ENCODE measurements around the gene CDKN2C. TPM values are rescaled to one million over a fixed set of nuclear protein-coding genes. Genes with fewer than 3 reads are reported as not detected.
"Not testable (repeated sequence)": the region's sequence is repeated elsewhere in the genome, so short reads cannot be mapped to it uniquely, and the experiment has no call there.

Gene CDKN2C
- total RNA-seq, 1 donor from 2014 or later, result 2.4 TPM

GRCh38 chr1:51000651-51001050 lies 30.6 kb downstream of the CDKN2C start:
- no peak for DNase-seq (ENCODE audit: low spot score in 2 of 2)
- intact Hi-C loops (cut with DNase I), result no loop called here
- Histone ChIP-seq H3K27ac (no peak overlapping the region), H3K36me3 (no peaks in the 10 kb centered on the region), H3K27me3 (no peaks in the 10 kb centered on the region), H3K4me1 (no peaks in the 10 kb centered on the region), H3K9me3 (no peaks in the 10 kb centered on the region), H3K4me3 (no peak overlapping the region)
- TF ChIP-seq, protein P1, sequence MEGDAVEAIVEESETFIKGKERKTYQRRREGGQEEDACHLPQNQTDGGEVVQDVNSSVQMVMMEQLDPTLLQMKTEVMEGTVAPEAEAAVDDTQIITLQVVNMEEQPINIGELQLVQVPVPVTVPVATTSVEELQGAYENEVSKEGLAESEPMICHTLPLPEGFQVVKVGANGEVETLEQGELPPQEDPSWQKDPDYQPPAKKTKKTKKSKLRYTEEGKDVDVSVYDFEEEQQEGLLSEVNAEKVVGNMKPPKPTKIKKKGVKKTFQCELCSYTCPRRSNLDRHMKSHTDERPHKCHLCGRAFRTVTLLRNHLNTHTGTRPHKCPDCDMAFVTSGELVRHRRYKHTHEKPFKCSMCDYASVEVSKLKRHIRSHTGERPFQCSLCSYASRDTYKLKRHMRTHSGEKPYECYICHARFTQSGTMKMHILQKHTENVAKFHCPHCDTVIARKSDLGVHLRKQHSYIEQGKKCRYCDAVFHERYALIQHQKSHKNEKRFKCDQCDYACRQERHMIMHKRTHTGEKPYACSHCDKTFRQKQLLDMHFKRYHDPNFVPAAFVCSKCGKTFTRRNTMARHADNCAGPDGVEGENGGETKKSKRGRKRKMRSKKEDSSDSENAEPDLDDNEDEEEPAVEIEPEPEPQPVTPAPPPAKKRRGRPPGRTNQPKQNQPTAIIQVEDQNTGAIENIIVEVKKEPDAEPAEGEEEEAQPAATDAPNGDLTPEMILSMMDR (IDR thresholded peaks at IDR 0.05), result no peak

DNA sequence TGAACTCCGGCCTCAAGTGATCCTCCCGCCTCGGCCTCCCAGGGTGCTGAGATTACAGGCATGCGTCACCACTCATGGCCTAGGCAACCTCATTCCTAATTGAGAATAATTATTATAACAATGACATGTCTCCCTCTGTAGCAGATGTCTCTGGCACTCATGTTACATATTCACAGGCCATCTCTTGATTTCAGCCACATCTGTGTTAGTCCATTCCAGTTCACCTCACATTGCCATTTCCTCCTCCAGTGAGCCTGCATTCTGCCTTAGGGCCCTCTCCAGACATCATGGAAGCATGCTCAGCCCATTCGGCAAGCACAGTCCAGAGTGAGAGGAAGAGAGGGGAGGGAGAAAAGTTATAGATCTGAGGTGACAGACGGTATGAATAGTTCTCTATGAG lies 32.5 kb downstream of the CDKN2C start:
- no peak for DNase-seq (ENCODE audit: low spot score in 2 of 2)
- intact Hi-C loops (cut with DNase I), result no loop called here
- no peaks in the 10 kb centered on the region for H3K36me3 ChIP-seq
- H3K27ac ChIP-seq, result no peak overlapping the region
- no peak overlapping the region for H3K4me3 ChIP-seq
- H3K9me3 ChIP-seq, result no peaks in the 10 kb centered on the region
- TF ChIP-seq, protein P1 (IDR thresholded peaks at IDR 0.05), result no peak
- H3K4me1 ChIP-seq, result no peaks in the 10 kb centered on the region
- no peaks in the 10 kb centered on the region for H3K27me3 ChIP-seq

DNA sequence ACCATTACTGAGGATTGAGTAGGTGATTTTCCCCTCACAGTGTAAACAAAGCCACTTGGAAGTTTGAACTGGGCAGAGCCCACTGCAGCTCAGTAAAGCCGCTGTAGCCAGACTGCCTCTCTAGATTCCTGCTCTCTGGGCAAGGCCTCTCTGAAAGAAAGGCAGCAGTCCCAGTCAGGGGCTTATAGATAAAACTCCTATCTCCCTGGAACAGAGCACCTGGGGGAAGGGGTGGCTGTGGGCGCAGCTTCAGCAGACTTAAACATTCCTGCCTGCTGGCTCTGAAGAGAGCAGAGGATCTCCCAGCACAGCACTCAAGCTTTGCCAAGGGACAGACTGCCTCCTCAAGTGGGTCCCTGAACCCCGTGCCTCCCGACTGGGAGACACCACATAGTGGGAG lies 35.5 kb downstream of the CDKN2C start:
- intact Hi-C loops (cut with DNase I), result not testable (repeated sequence)

GRCh38 chr1:51009381-51009780 lies 39.3 kb downstream of the CDKN2C start:
- peaks cover 4 to 8% of the 10 kb centered on the region in 2 donors for H3K9me3 ChIP-seq
- H3K27ac ChIP-seq, result no peak overlapping the region
- intact Hi-C loops (cut with DNase I), result no loop called here
- no peaks in the 10 kb centered on the region for H3K4me1 ChIP-seq
- H3K27me3 ChIP-seq, result no peaks in the 10 kb centered on the region
- no peaks in the 10 kb centered on the region for H3K36me3 ChIP-seq
- DNase-seq (ENCODE audit: low spot score in 2 of 2), result no peak
- no peak overlapping the region for H3K4me3 ChIP-seq
- TF ChIP-seq, protein P1 (IDR thresholded peaks at IDR 0.05), result no peak

More for the DNA sequence above, 35.5 kb downstream of the CDKN2C start:
- not testable (repeated sequence) for H3K27ac ChIP-seq; H3K4me3 ChIP-seq; H3K9me3 ChIP-seq; H3K36me3 ChIP-seq; DNase-seq (ENCODE audit: low spot score in 2 of 2); H3K4me1 ChIP-seq; H3K27me3 ChIP-seq

GRCh38 chr1:51014878-51015277 lies 44.8 kb downstream of the CDKN2C start:
- H3K27me3 ChIP-seq, result no peaks in the 10 kb centered on the region
- peaks cover 0 to 5% of the 10 kb centered on the region in 2 donors for H3K9me3 ChIP-seq
- no peaks in the 10 kb centered on the region for H3K4me1 ChIP-seq
- intact Hi-C loops (cut with DNase I), result no loop called here
- no peak overlapping the region for H3K4me3 ChIP-seq
- TF ChIP-seq, protein P1 (IDR thresholded peaks at IDR 0.05), result no peak
- H3K36me3 ChIP-seq, result no peaks in the 10 kb centered on the region
- no peak for DNase-seq (ENCODE audit: low spot score in 2 of 2)
- no peak overlapping the region for H3K27ac ChIP-seq

- no peak overlapping the region for H3K27ac ChIP-seq
- intact Hi-C loops (cut with DNase I), result no loop called here
Measured at GRCh38 chr1:51019811-51020210, 49.8 kb downstream of the CDKN2C start.

More at GRCh38 chr1:51019811-51020210, 49.8 kb downstream of the CDKN2C start:
- no peaks in the 10 kb centered on the region for H3K4me1 ChIP-seq
- TF ChIP-seq, protein P1 (IDR thresholded peaks at IDR 0.05), result no peak
- no peaks in the 10 kb centered on the region for H3K9me3 ChIP-seq
- no peaks in the 10 kb centered on the region for H3K36me3 ChIP-seq
- H3K4me3 ChIP-seq, result no peak overlapping the region
- DNase-seq (ENCODE audit: low spot score in 2 of 2), result no peak
- no peaks in the 10 kb centered on the region for H3K27me3 ChIP-seq

Other genes with a start within 250 kb of the CDKN2C start
- gene FAF1, start 10.0 kb upstream of the CDKN2C start, total RNA-seq, result 16.4 TPM
- not detected for gene C1orf185, start 132.0 kb downstream of the CDKN2C start, total RNA-seq